PC-9 (cell line): ENCODE data around the gene OR9Q1.

Source experiments
- CTCF ChIP-seq: fragments of 200-600 bp; sonication (generic); conservative IDR thresholded peaks from 2 replicates; pipeline ENCODE4 v1.6.1; 2017; ENCODE audit warnings: mixed run types, antibody characterized with exemption, mild to moderate bottlenecking, moderate library complexity
- EZH2 ChIP-seq: fragments of 200-600 bp; sonication (generic); IDR thresholded peaks from 2 replicates; pipeline ENCODE4 v1.8.0; 2017; ENCODE audit warnings: antibody characterized with exemption, low read depth

GRCh38 chr11:58125469-58125868 lies 101.8 kb downstream of the OR9Q1 start, which contains the start of gene OR9I1:
- TF ChIP-seq CTCF (no peak), EZH2 (no peak)
